CD14-positive monocyte (primary cell): ENCODE data around the gene PTER. TPM values are rescaled to one million over a fixed set of nuclear protein-coding genes. Genes with fewer than 3 reads are reported as not detected.

Source experiments
- DNase-seq, 3 donors: peaks; one replicate each; pipeline ENCODE4 v3.0.0-alpha.2; 2011 to 2022
- H2AFZ ChIP-seq: 2 replicates; pipeline ENCODE4 v1.6.0; 2012; ENCODE audit warnings: mild to moderate bottlenecking, low read depth, low read length, inconsistent platforms; ENCODE audit not compliant: insufficient read depth, poor library complexity, severe bottlenecking
- H3K27ac ChIP-seq, 2 donors: 1 replicate in 1 of 2; 2 replicates in 1 of 2; pipeline ENCODE4 v1.5.1; 2012 to 2013; ENCODE audit warnings: low read length in 2 of 2, control low read depth in 1 of 2, inconsistent platforms in 1 of 2, low read depth in 1 of 2, mild to moderate bottlenecking in 1 of 2
- H3K27me3 ChIP-seq, 2 donors: one replicate each; pipeline versions ENCODE4 v1.6.0 to v1.6.1; 2011 to 2013; ENCODE audit warnings: low read length in 2 of 2; ENCODE audit not compliant: control insufficient read depth in 2 of 2, insufficient read depth in 2 of 2
- H3K36me3 ChIP-seq, 2 donors: replicated peaks in 1 of 2; 1 replicate in 1 of 2; 2 replicates in 1 of 2; pipeline versions ENCODE4 v1.5.1 to v1.6.1; 2012 to 2013; ENCODE audit warnings: low read length in 2 of 2, control low read depth in 1 of 2, inconsistent platforms in 1 of 2, mild to moderate bottlenecking in 1 of 2; ENCODE audit not compliant: insufficient read depth in 2 of 2, control insufficient read depth in 1 of 2
- H3K4me1 ChIP-seq, 2 donors: 1 replicate in 1 of 2; 2 replicates in 1 of 2; pipeline versions ENCODE4 v1.5.1 to v1.6.1; 2012 to 2013; ENCODE audit warnings: low read length in 2 of 2, control low read depth in 1 of 2, inconsistent platforms in 1 of 2, mild to moderate bottlenecking in 1 of 2, moderate library complexity in 1 of 2; ENCODE audit not compliant: insufficient read depth in 2 of 2, control insufficient read depth in 1 of 2
- H3K4me2 ChIP-seq: replicated peaks from 2 replicates; pipeline ENCODE3; 2012; ENCODE audit warnings: low read length, moderate library complexity, mild to moderate bottlenecking; ENCODE audit not compliant: poor library complexity, severe bottlenecking; ENCODE audit errors: extremely low read depth
- H3K4me3 ChIP-seq, 3 experiments: fragments of 200-600 bp in 1 of 3; sonication (generic) in 1 of 3; replicated peaks in 1 of 3; 1 replicate in 2 of 3; 2 replicates in 1 of 3; pipeline ENCODE4 v1.5.1; 2011 to 2013; ENCODE audit warnings: low read length in 3 of 3, mild to moderate bottlenecking in 3 of 3, control low read depth in 2 of 3, low read depth in 2 of 3, inconsistent platforms in 1 of 3, moderate library complexity in 1 of 3
- H3K79me2 ChIP-seq: 2 replicates; pipeline ENCODE4 v1.6.0; 2012; ENCODE audit warnings: mild to moderate bottlenecking, control low read depth, inconsistent platforms, low read length, moderate library complexity; ENCODE audit not compliant: insufficient read depth
- H3K9ac ChIP-seq: 2 replicates; pipeline ENCODE4 v1.6.0; 2017; ENCODE audit warnings: low read length, mild to moderate bottlenecking; ENCODE audit not compliant: insufficient read depth, poor library complexity, severe bottlenecking
- H3K9me3 ChIP-seq, 2 donors: replicated peaks in 1 of 2; 1 replicate in 1 of 2; 2 replicates in 1 of 2; pipeline versions ENCODE4 v1.5.1 to v1.6.1; 2012 to 2013; ENCODE audit warnings: low read length in 2 of 2, control low read depth in 1 of 2; ENCODE audit not compliant: control insufficient read depth in 1 of 2, insufficient read depth in 1 of 2
- H4K20me1 ChIP-seq: 2 replicates; pipeline ENCODE4 v1.6.0; 2012; ENCODE audit warnings: mild to moderate bottlenecking, low read length, control low read depth, moderate library complexity; ENCODE audit not compliant: insufficient read depth
- H3K27ac Mint-ChIP-seq, 7 donors: one replicate each; pipeline ENCODE4 v1.8.0; 2020; ENCODE audit warnings: mild to moderate bottlenecking in 7 of 7, mixed read lengths in 7 of 7, moderate library complexity in 6 of 7, inconsistent platforms in 2 of 7
- H3K27me3 Mint-ChIP-seq, 3 donors: one replicate each; pipeline ENCODE4 v1.8.0; 2021 to 2022; ENCODE audit warnings: low read depth in 3 of 3, mild to moderate bottlenecking in 3 of 3, mixed read lengths in 3 of 3, moderate library complexity in 3 of 3, inconsistent platforms in 1 of 3
- H3K36me3 Mint-ChIP-seq, 2 donors: one replicate each; pipeline ENCODE4 v1.8.0; 2020; ENCODE audit warnings: mixed read lengths in 2 of 2, inconsistent platforms in 1 of 2, mild to moderate bottlenecking in 1 of 2
- H3K4me1 Mint-ChIP-seq: one replicate; pipeline ENCODE4 v1.8.0; 2020; ENCODE audit warnings: mild to moderate bottlenecking, mixed read lengths
- H3K4me3 Mint-ChIP-seq, 2 donors: one replicate each; pipeline ENCODE4 v1.8.0; 2020; ENCODE audit warnings: mild to moderate bottlenecking in 2 of 2, mixed read lengths in 2 of 2, moderate library complexity in 1 of 2
- H3K9me3 Mint-ChIP-seq, 7 donors: one replicate each; pipeline ENCODE4 v1.8.0; 2020 to 2022; ENCODE audit warnings: mixed read lengths in 7 of 7, mild to moderate bottlenecking in 6 of 7, moderate library complexity in 6 of 7, inconsistent platforms in 2 of 7
- CTCF ChIP-seq: fragments of 200-600 bp; IDR thresholded peaks from one replicate; pipeline ENCODE4 v1.8.0; 2022; ENCODE audit warnings: antibody characterized with exemption, mild to moderate bottlenecking
- WGBS: methylation state at CpG from one replicate; pipeline ENCODE4 v1.1.5; 2013; ENCODE audit warnings: missing lambda C conversion rate; ENCODE audit not compliant: insufficient coverage; 5-methylcytosine and 5-hydroxymethylcytosine counted together
- intact Hi-C, 2 donors: fragments of 100-400 bp; cut with micrococcal nuclease; formaldehyde crosslinking; loops; one replicate each; pipeline versions ENCODE4 v1.15.0 to v1.15.1; 2023
- polyA plus RNA-seq, 3 donors: library from polyadenylated mRNA; depleted of rRNA in 1 of 3; unstranded in 2 of 3; stranded (reverse) in 1 of 3; fragments of 300-500 nt in 2 of 3; fragments of >200 nt in 1 of 3; fragmentation: Illumina TruSeq in 2 of 3; gene quantifications; 1 replicate in 2 of 3; 2 replicates in 1 of 3; pipeline ENCODE4 v1.2.3, GENCODE V29; 2012 to 2021

Gene PTER
- polyA plus RNA-seq, 3 donors, result 7.4 to 15.9 (median 8.9) TPM

GRCh38 chr10:16477757-16478156 is 40.9 kb downstream of the PTER start:
- Histone ChIP-seq H4K20me1 (no peaks in the 10 kb centered on the region), H3K79me2 (no peaks in the 10 kb centered on the region), H3K4me3 (no peak overlapping the region), H3K27ac (no peak overlapping the region), H2AFZ (no peak overlapping the region), H3K36me3 (no peaks in the 10 kb centered on the region), H3K9me3 (no peaks in the 10 kb centered on the region), H3K4me1 (no peaks in the 10 kb centered on the region), H3K4me2 (no peak overlapping the region), H3K9ac (no peak overlapping the region), H3K27me3 (no peaks in the 10 kb centered on the region)
- no peak for TF ChIP-seq CTCF
- Mint-ChIP-seq H3K27ac (no peak overlapping the region), H3K9me3 (no peaks in the 10 kb centered on the region), H3K4me1 (no peaks in the 10 kb centered on the region), H3K27me3 (peaks cover 0 to 1% (median 0%) of the 10 kb centered on the region in 3 donors), H3K36me3 (no peaks in the 10 kb centered on the region), H3K4me3 (no peak overlapping the region)
- no peak for DNase-seq
- no CpG with 5 or more reads among the region's 1 CpG for WGBS
- intact Hi-C loops, result no loop called here

GRCh38 chr10:16478801-16479200 is 42.0 kb downstream of the PTER start:
- WGBS, result 86% methylated on average over 2 of the region's 4 CpGs
- H3K27ac Mint-ChIP-seq, result no peak overlapping the region
- no peaks in the 10 kb centered on the region for H3K36me3 ChIP-seq
- no peak overlapping the region for H2AFZ ChIP-seq
- TF ChIP-seq CTCF, result no peak
- peaks cover 0 to 1% (median 0%) of the 10 kb centered on the region in 3 donors for H3K27me3 Mint-ChIP-seq
- H3K9ac ChIP-seq, result no peak overlapping the region
- H3K4me3 Mint-ChIP-seq, result no peak overlapping the region
- H3K9me3 Mint-ChIP-seq, result no peaks in the 10 kb centered on the region
- no peaks in the 10 kb centered on the region for H3K9me3 ChIP-seq
- H3K4me1 ChIP-seq, result no peaks in the 10 kb centered on the region
- no peaks in the 10 kb centered on the region for H3K27me3 ChIP-seq
- H4K20me1 ChIP-seq, result no peaks in the 10 kb centered on the region
- H3K4me2 ChIP-seq, result no peak overlapping the region
- no peaks in the 10 kb centered on the region for H3K36me3 Mint-ChIP-seq
- H3K4me1 Mint-ChIP-seq, result no peaks in the 10 kb centered on the region
- intact Hi-C loops, result no loop called here
- DNase-seq, result no peak
- no peak overlapping the region for H3K4me3 ChIP-seq
- H3K27ac ChIP-seq, result no peak overlapping the region
- H3K79me2 ChIP-seq, result no peaks in the 10 kb centered on the region
